CD4-positive, alpha-beta memory T cell (primary cell): ENCODE measurements around the gene SMYD3. TPM values are rescaled to one million over a fixed set of nuclear protein-coding genes. Genes with fewer than 3 reads are reported as not detected.

Source experiments
- CTCF ChIA-PET: fragments of 350-600 bp; sonication (Branson Sonifier 250); formaldehyde crosslinking; loops from one replicate; lab custom pipeline; 2021; ENCODE audit warnings: inconsistent platforms; ENCODE audit not compliant: partially characterized antibody; lab: Charles Lee
- POLR2A ChIA-PET: fragments of 350-600 bp; sonication (Branson Sonifier 250); formaldehyde crosslinking; loops from one replicate; lab custom pipeline; 2021; ENCODE audit not compliant: partially characterized antibody; lab: Charles Lee
- DNase-seq, 5 donors: peaks; one replicate each; pipeline versions ENCODE4 v3.0.0 to v3.0.0-alpha.2; 2020 to 2022; ENCODE audit warnings: mixed read lengths in 1 of 5
- H3K27ac ChIP-seq: one replicate; pipeline ENCODE4 v1.7.0; 2013; ENCODE audit warnings: low read depth, low read length
- H3K27me3 ChIP-seq: 2 replicates; pipeline ENCODE4 v1.7.0; 2013; ENCODE audit warnings: mild to moderate bottlenecking, low read length, moderate library complexity; ENCODE audit not compliant: insufficient read depth
- H3K36me3 ChIP-seq: 2 replicates; pipeline ENCODE4 v1.7.0; 2013; ENCODE audit warnings: mild to moderate bottlenecking, low read length, moderate library complexity; ENCODE audit not compliant: insufficient read depth
- H3K4me1 ChIP-seq: 2 replicates; pipeline ENCODE4 v1.7.0; 2013; ENCODE audit warnings: mild to moderate bottlenecking, low read length, moderate library complexity; ENCODE audit not compliant: insufficient read depth
- H3K4me3 ChIP-seq, 2 donors: one replicate each; pipeline ENCODE4 v1.7.0; 2013; ENCODE audit warnings: low read length in 2 of 2, mild to moderate bottlenecking in 1 of 2
- H3K9me3 ChIP-seq, 2 donors: one replicate each; pipeline ENCODE4 v1.7.0; 2013; ENCODE audit warnings: low read length in 2 of 2, control low read depth in 1 of 2; ENCODE audit not compliant: control insufficient read depth in 1 of 2
- H3K27ac Mint-ChIP-seq, 7 donors: one replicate each; pipeline ENCODE4 v1.8.0; 2020 to 2021; ENCODE audit warnings: mixed read lengths in 7 of 7, mild to moderate bottlenecking in 6 of 7, inconsistent platforms in 3 of 7, moderate library complexity in 3 of 7
- H3K27me3 Mint-ChIP-seq, 2 donors: one replicate each; pipeline ENCODE4 v1.8.0; 2020 to 2021; ENCODE audit warnings: mixed read lengths in 2 of 2
- H3K36me3 Mint-ChIP-seq, 2 donors: one replicate each; pipeline ENCODE4 v1.8.0; 2020 to 2021; ENCODE audit warnings: mixed read lengths in 2 of 2, inconsistent platforms in 1 of 2, mild to moderate bottlenecking in 1 of 2
- H3K4me1 Mint-ChIP-seq, 4 donors: one replicate each; pipeline ENCODE4 v1.8.0; 2020 to 2021; ENCODE audit warnings: mixed read lengths in 4 of 4, mild to moderate bottlenecking in 1 of 4
- H3K4me3 Mint-ChIP-seq, 8 donors: one replicate each; pipeline ENCODE4 v1.8.0; 2020 to 2021; ENCODE audit warnings: mixed read lengths in 8 of 8, mild to moderate bottlenecking in 7 of 8, moderate library complexity in 6 of 8, inconsistent platforms in 3 of 8
- H3K9me3 Mint-ChIP-seq, 8 donors: one replicate each; pipeline ENCODE4 v1.8.0; 2020 to 2021; ENCODE audit warnings: mixed read lengths in 8 of 8, mild to moderate bottlenecking in 5 of 8, inconsistent platforms in 3 of 8, moderate library complexity in 1 of 8
- intact Hi-C: fragments of 100-400 bp; cut with micrococcal nuclease; formaldehyde crosslinking; loops from one replicate; pipeline ENCODE4 v1.15.1; 2023
- polyA plus RNA-seq, 2 donors: library from polyadenylated mRNA; unstranded; fragments of 300-500 nt; fragmentation: Illumina TruSeq; gene quantifications; one replicate each; pipeline ENCODE4 v1.2.3, GENCODE V29; 2021
- total RNA-seq, 2 experiments: library from RNA; stranded (reverse); gene quantifications; one replicate each; pipeline ENCODE4 v1.2.3, GENCODE V29; 2021

Gene SMYD3
- total and polyA plus RNA-seq, 4 experiments from 2014 or later: 19.5 to 28.9 (median 22.9) TPM

- Histone ChIP-seq H3K4me3 (no peak overlapping the region), H3K36me3 (no peaks in the 10 kb centered on the region), H3K27me3 (no peaks in the 10 kb centered on the region), H3K9me3 (no peaks in the 10 kb centered on the region), H3K4me1 (no peaks in the 10 kb centered on the region), H3K27ac (no peak overlapping the region)
- Mint-ChIP-seq H3K27me3 (no peaks in the 10 kb centered on the region), H3K9me3 (peaks cover 0 to 8% (median 1%) of the 10 kb centered on the region in 8 donors), H3K4me1 (no peaks in the 10 kb centered on the region), H3K27ac (no peak overlapping the region), H3K4me3 (no peak overlapping the region), H3K36me3 (peaks cover 8 to 47% of the 10 kb centered on the region in 2 donors)
- DNase-seq: no peak
- ChIA-PET POLR2A (no interaction called here), CTCF (no interaction called here)
- intact Hi-C loops: no loop called here
These were observed 236.8 kb downstream of the SMYD3 start for GRCh38 chr1:246270236-246270635.

GRCh38 chr1:246269466-246269865 lies 237.6 kb downstream of the SMYD3 start:
- POLR2A ChIA-PET: no interaction called here
- Mint-ChIP-seq H3K4me1 (no peaks in the 10 kb centered on the region), H3K9me3 (peaks cover 0 to 8% (median 1%) of the 10 kb centered on the region in 8 donors), H3K4me3 (no peak overlapping the region), H3K27ac (no peak overlapping the region), H3K36me3 (peaks cover 8 to 51% of the 10 kb centered on the region in 2 donors), H3K27me3 (no peaks in the 10 kb centered on the region)
- H3K9me3 ChIP-seq: no peaks in the 10 kb centered on the region
- H3K4me3 ChIP-seq: no peak overlapping the region
- H3K27me3 ChIP-seq: no peaks in the 10 kb centered on the region
- H3K36me3 ChIP-seq: no peaks in the 10 kb centered on the region
- intact Hi-C loops: no loop called here
- CTCF ChIA-PET: no interaction called here
- H3K4me1 ChIP-seq: no peaks in the 10 kb centered on the region
- no peak for DNase-seq
- no peak overlapping the region for H3K27ac ChIP-seq

GRCh38 chr1:246267896-246268295 lies 239.2 kb downstream of the SMYD3 start:
- no peaks in the 10 kb centered on the region for H3K36me3 ChIP-seq
- no peak overlapping the region for H3K27ac ChIP-seq
- no peak overlapping the region for H3K27ac Mint-ChIP-seq
- no peak for DNase-seq
- no peaks in the 10 kb centered on the region for H3K27me3 ChIP-seq
- no peaks in the 10 kb centered on the region for H3K27me3 Mint-ChIP-seq
- intact Hi-C loops: no loop called here
- no peaks in the 10 kb centered on the region for H3K4me1 Mint-ChIP-seq
- H3K4me3 Mint-ChIP-seq: no peak overlapping the region
- H3K4me1 ChIP-seq: no peaks in the 10 kb centered on the region
- no peak overlapping the region for H3K4me3 ChIP-seq
- H3K9me3 ChIP-seq: no peaks in the 10 kb centered on the region
- H3K36me3 Mint-ChIP-seq: peaks cover 6 to 46% of the 10 kb centered on the region in 2 donors
- ChIA-PET POLR2A (no interaction called here), CTCF (no interaction called here)
- peaks cover 0 to 8% (median 0%) of the 10 kb centered on the region in 8 donors for H3K9me3 Mint-ChIP-seq

GRCh38 chr1:246267426-246267825 lies 239.7 kb downstream of the SMYD3 start:
- no peaks in the 10 kb centered on the region for H3K4me1 ChIP-seq
- peaks cover 7 to 43% of the 10 kb centered on the region in 2 donors for H3K36me3 Mint-ChIP-seq
- peaks cover 0 to 6% (median 0%) of the 10 kb centered on the region in 8 donors for H3K9me3 Mint-ChIP-seq
- no peaks in the 10 kb centered on the region for H3K9me3 ChIP-seq
- POLR2A ChIA-PET: no interaction called here
- CTCF ChIA-PET: no interaction called here
- no peak overlapping the region for H3K4me3 Mint-ChIP-seq
- no peak overlapping the region for H3K27ac Mint-ChIP-seq
- H3K4me3 ChIP-seq: no peak overlapping the region
- H3K27me3 Mint-ChIP-seq: no peaks in the 10 kb centered on the region
- no peaks in the 10 kb centered on the region for H3K36me3 ChIP-seq
- H3K27me3 ChIP-seq: no peaks in the 10 kb centered on the region
- H3K27ac ChIP-seq: no peak overlapping the region
- intact Hi-C loops: no loop called here
- H3K4me1 Mint-ChIP-seq: no peaks in the 10 kb centered on the region
- DNase-seq: no peak

- Histone ChIP-seq H3K9me3 (no peaks in the 10 kb centered on the region), H3K27ac (no peak overlapping the region), H3K36me3 (no peaks in the 10 kb centered on the region), H3K4me1 (no peaks in the 10 kb centered on the region), H3K27me3 (no peaks in the 10 kb centered on the region), H3K4me3 (no peak overlapping the region)
- Mint-ChIP-seq H3K36me3 (peaks cover 11 to 40% of the 10 kb centered on the region in 2 donors), H3K9me3 (peaks cover 0 to 14% (median 7%) of the 10 kb centered on the region in 8 donors), H3K27ac (no peak overlapping the region), H3K27me3 (no peaks in the 10 kb centered on the region), H3K4me1 (no peaks in the 10 kb centered on the region), H3K4me3 (no peak overlapping the region)
- POLR2A ChIA-PET: no interaction called here
- no peak for DNase-seq
- intact Hi-C loops: no loop called here
- CTCF ChIA-PET: no interaction called here
These were observed 241.6 kb downstream of the SMYD3 start for GRCh38 chr1:246265481-246265880.

- no peaks in the 10 kb centered on the region for H3K27me3 Mint-ChIP-seq
- H3K4me1 Mint-ChIP-seq: no peaks in the 10 kb centered on the region
- Histone ChIP-seq H3K4me1 (no peaks in the 10 kb centered on the region), H3K27me3 (no peaks in the 10 kb centered on the region), H3K9me3 (no peaks in the 10 kb centered on the region), H3K4me3 (no peak overlapping the region), H3K27ac (no peak overlapping the region), H3K36me3 (no peaks in the 10 kb centered on the region)
- POLR2A ChIA-PET: no interaction called here
- CTCF ChIA-PET: interaction anchor here (0.9 kb wide), 1 partner anchor 12 kb away, joined by 3 read pairs; no protein-coding TSS in a partner anchor
- intact Hi-C loops: no loop called here
- no peak overlapping the region for H3K27ac Mint-ChIP-seq
- no peak for DNase-seq
- no peak overlapping the region for H3K4me3 Mint-ChIP-seq
- peaks cover 0 to 39% (median 23%) of the 10 kb centered on the region in 8 donors for H3K9me3 Mint-ChIP-seq
- H3K36me3 Mint-ChIP-seq: peaks cover 19 to 30% of the 10 kb centered on the region in 2 donors
These were observed 244.8 kb downstream of the SMYD3 start for GRCh38 chr1:246262281-246262680.

GRCh38 chr1:246261639-246262038 lies 245.4 kb downstream of the SMYD3 start:
- POLR2A ChIA-PET: no interaction called here

More at GRCh38 chr1:246261639-246262038, 245.4 kb downstream of the SMYD3 start:
- Histone ChIP-seq H3K9me3 (no peaks in the 10 kb centered on the region), H3K36me3 (no peaks in the 10 kb centered on the region), H3K27me3 (no peaks in the 10 kb centered on the region), H3K4me1 (no peaks in the 10 kb centered on the region), H3K27ac (no peak overlapping the region), H3K4me3 (no peak overlapping the region)
- H3K36me3 Mint-ChIP-seq: peaks cover 22 to 30% of the 10 kb centered on the region in 2 donors
- CTCF ChIA-PET: interaction anchor here (0.9 kb wide), 1 partner anchor 11 kb away, joined by 3 read pairs; no protein-coding TSS in a partner anchor
- intact Hi-C loops: no loop called here
- H3K4me1 Mint-ChIP-seq: no peaks in the 10 kb centered on the region
- H3K27ac Mint-ChIP-seq: no peak overlapping the region
- DNase-seq: no peak
- H3K9me3 Mint-ChIP-seq: peaks cover 0 to 45% (median 29%) of the 10 kb centered on the region in 8 donors
- H3K4me3 Mint-ChIP-seq: no peak overlapping the region
- H3K27me3 Mint-ChIP-seq: no peaks in the 10 kb centered on the region
